GM18499 (cell line): Measurements from ENCODE around the gene EPG5.
"Not testable (repeated sequence)": the region's sequence is repeated elsewhere in the genome, so short reads cannot be mapped to it uniquely, and the experiment has no call there.

ENCODE experiments used
- ATAC-seq: cut with Tn5 transposase; IDR thresholded peaks from one replicate; pipeline ENCODE4 v1.9.1; 2021; ENCODE audit warnings: moderate number of reproducible peaks; ENCODE audit not compliant: insufficient read depth, unreplicated experiment

EPG5 gene

GRCh38 chr18:45825258-45826044 lies 141.7 kb downstream of the EPG5 start, which contains the start of gene SIGLEC15:
Gene SIGLEC15, plus strand, starts transcription at chr18:45825675. Its CDS starts 54 bp downstream, at chr18:45825729.
- ATAC-seq, result no peak

- ATAC-seq, result no peak
These were observed 145.4 kb downstream of the EPG5 start for GRCh38 chr18:45821711-45822110.

- no peak for ATAC-seq
These were observed 146.1 kb downstream of the EPG5 start for GRCh38 chr18:45821026-45821425.

- no peak for ATAC-seq
These were observed 146.9 kb downstream of the EPG5 start for GRCh38 chr18:45820106-45820745.

GRCh38 chr18:45818765-45819164 lies 148.4 kb downstream of the EPG5 start:
- ATAC-seq, result not testable (repeated sequence)

GRCh38 chr18:45817543-45817942 lies 149.6 kb downstream of the EPG5 start:
- no peak for ATAC-seq

GRCh38 chr18:45814733-45815132 lies 152.4 kb downstream of the EPG5 start:
- ATAC-seq, result not testable (repeated sequence)

GRCh38 chr18:45807144-45807543 lies 160.0 kb downstream of the EPG5 start:
- ATAC-seq, result not testable (repeated sequence)

- no peak for ATAC-seq
These were observed 160.9 kb downstream of the EPG5 start for GRCh38 chr18:45806226-45806625.

GRCh38 chr18:45805551-45805950 lies 161.6 kb downstream of the EPG5 start:
- no peak for ATAC-seq

GRCh38 chr18:45802814-45803492 lies 164.2 kb downstream of the EPG5 start:
- no peak for ATAC-seq

- no peak for ATAC-seq
These were observed 165.6 kb downstream of the EPG5 start for GRCh38 chr18:45801416-45802004.
